NCI-H774 (cell line): ENCODE results near the gene GMDS.

Experiments
- DNase-seq: peaks from one replicate; lab custom pipeline; 2025; lab: John Stamatoyannopoulos, UW

Gene GMDS

GRCh38 chr6:1940381-1940780 lies 305.0 kb downstream of the GMDS start:
- DNase-seq = no peak

- DNase-seq = no peak
These were observed 312.1 kb downstream of the GMDS start for GRCh38 chr6:1933292-1933691.

- DNase-seq = no peak
These were observed 313.6 kb downstream of the GMDS start for GRCh38 chr6:1931817-1932216.

- DNase-seq = no peak
These were observed 315.0 kb downstream of the GMDS start for GRCh38 chr6:1930356-1930755.

- no peak for DNase-seq
These were observed 315.5 kb downstream of the GMDS start for GRCh38 chr6:1929931-1930330.

- DNase-seq = no peak
These were observed 319.5 kb downstream of the GMDS start for GRCh38 chr6:1925743-1926430.

GRCh38 chr6:1923449-1923848 lies 322.0 kb downstream of the GMDS start:
- no peak for DNase-seq

- no peak for DNase-seq
These were observed 327.6 kb downstream of the GMDS start for GRCh38 chr6:1917626-1918371.

GRCh38 chr6:1916334-1917070 lies 328.9 kb downstream of the GMDS start:
- no peak for DNase-seq

- DNase-seq = no peak
These were observed 330.2 kb downstream of the GMDS start for GRCh38 chr6:1915226-1915625.

- DNase-seq = no peak
These were observed 331.8 kb downstream of the GMDS start for GRCh38 chr6:1913577-1913976.

GRCh38 chr6:1912731-1913130 lies 332.7 kb downstream of the GMDS start:
- DNase-seq = no peak

- no peak for DNase-seq
These were observed 333.9 kb downstream of the GMDS start for GRCh38 chr6:1911474-1911873.

GRCh38 chr6:1910621-1911407 lies 334.6 kb downstream of the GMDS start:
- no peak for DNase-seq

- no peak for DNase-seq
These were observed 336.6 kb downstream of the GMDS start for GRCh38 chr6:1908784-1909183.

GRCh38 chr6:1906609-1907008 lies 338.8 kb downstream of the GMDS start:
- DNase-seq = no peak

- no peak for DNase-seq
These were observed 339.4 kb downstream of the GMDS start for GRCh38 chr6:1906014-1906413.

GRCh38 chr6:1904898-1905297 lies 340.5 kb downstream of the GMDS start:
- DNase-seq = no peak

GRCh38 chr6:1904466-1904799 lies 341.0 kb downstream of the GMDS start:
- no peak for DNase-seq

- no peak for DNase-seq
These were observed 341.5 kb downstream of the GMDS start for GRCh38 chr6:1903780-1904465.

- no peak for DNase-seq
These were observed 343.8 kb downstream of the GMDS start for GRCh38 chr6:1901556-1901955.

- no peak for DNase-seq
These were observed 348.5 kb downstream of the GMDS start for GRCh38 chr6:1896897-1897296.
